Measurements from ENCODE around the gene RNF6. TPM values are rescaled to one million over a fixed set of nuclear protein-coding genes. Genes with fewer than 3 reads are reported as not detected.

The RNF6 gene
- total and polyA plus RNA-seq, 10 of the 15 experiments (the other 5 are each of a cell fraction or from before 2014, with no cell fraction given), result 19.0 to 54.0 (median 33.8) TPM

- no TSS peak for BruUV-seq (replicated peaks)
- H3K27me3 ChIP-seq (replicated peaks in 1 of 2; ENCODE audit: control insufficient read depth in 2 of 2, insufficient read depth in 2 of 2, low read length in 1 of 2), result no peaks in the 10 kb centered on the region
- CTCF ChIA-PET, result interaction anchor here (0.9 to 6.2 kb wide), 6 partner anchors 15 to 310 kb away, joined by 3 to 218 read pairs (median 8); partner anchors contain the start of gene RNF6
- H2AFZ ChIP-seq (ENCODE audit: control insufficient read depth, low read depth, low read length), result peak overlapping the region; percentile 45
- DNase-seq (ENCODE audit: low read depth, low spot score), result no peak
- H3K36me3 ChIP-seq (ENCODE audit: control insufficient read depth in 2 of 2, insufficient read depth in 2 of 2, low read length in 1 of 2), result no peaks in the 10 kb centered on the region
- FAIRE-seq, result no peak
- H3K4me2 ChIP-seq (ENCODE audit: control insufficient read depth, insufficient read depth), result peak overlapping the region; percentile 40
- RAD21 ChIA-PET (ENCODE audit: unreplicated experiment), result interaction anchor here (4.4 kb wide), 1 partner anchor 309 kb away, joined by 76 read pairs; no protein-coding TSS in a partner anchor
- H3K4me3 ChIP-seq, result peak overlapping the region; percentile 74
- TF ChIP-seq NFYA (IDR thresholded peaks at IDR 0.05; ENCODE audit: borderline replicate concordance, low read depth, low read length) (no peak), RBBP5 (conservative IDR thresholded peaks at IDR 0.05) (no peak), MLLT1 (IDR thresholded peaks at IDR 0.05) (0 out of 2 replicates have a peak, but pooled peaks have one; percentile 53), MTA2 (IDR thresholded peaks at IDR 0.05; ENCODE audit: low read depth) (no peak), SPI1 (IDR thresholded peaks at IDR 0.05; ENCODE audit: borderline replicate concordance, insufficient read depth, low read depth, low read length) (peak; percentile 37; the same call in 1 of the 2 replicates)
- intact Hi-C loops (cut with micrococcal nuclease; ENCODE audit: unreplicated experiment) (loop anchor here (1.0 to 10.0 kb wide), 7 partner anchors 34 to 688 kb away; partner anchors contain the start of gene CDK8), in situ Hi-C loops (cut with MboI) (no loop called here)
- POLR2A ChIA-PET, result no interaction called here
- H4K20me1 ChIP-seq (ENCODE audit: control insufficient read depth, insufficient read depth), result no peaks in the 10 kb centered on the region
- no peak overlapping the region; the same call in 1 of the 2 replicates for H3K27ac ChIP-seq (ENCODE audit: control insufficient read depth, insufficient read depth)
- H3K4me1 ChIP-seq (ENCODE audit: control insufficient read depth, insufficient read depth, low read length), result peaks cover 9% of the 10 kb centered on the region
- H3K9ac ChIP-seq (ENCODE audit: control insufficient read depth, insufficient read depth, low read length), result peak overlapping the region; percentile 61; the same call in 1 of the 2 replicates
- peak; percentile 44 for ATAC-seq
- WGBS (ENCODE audit: insufficient coverage, insufficient replicate concordance, low lambda C conversion rate, missing lambda C conversion rate), result 58% methylated on average over 22 of the region's 22 CpGs
- SMC1A ChIA-PET (ENCODE audit: uncharacterized antibody, unreplicated experiment), result interaction anchor here (1.2 to 2.8 kb wide), 3 partner anchors 139 to 515 kb away, joined by 3 to 70 read pairs (median 4); no protein-coding TSS in a partner anchor
- H3K9me3 ChIP-seq (replicated peaks; ENCODE audit: control insufficient read depth, insufficient read depth, low read length), result no peaks in the 10 kb centered on the region
- H3K79me2 ChIP-seq (ENCODE audit: control insufficient read depth, insufficient read depth, low read length), result no peaks in the 10 kb centered on the region
Measured at GRCh38 chr13:26186995-26187394, 35.1 kb downstream of the RNF6 start.
